OCI-LY3 (cell line): ENCODE results near the gene MIER2.

ENCODE experiments used
- H2AFZ ChIP-seq: fragments of 200-600, 300-600 bp; shearing (Covaris generic); 2 replicates; pipeline ENCODE4 v1.6.0; 2014; ENCODE audit warnings: antibody characterized with exemption, low read depth, low read length
- H3K27ac ChIP-seq: fragments of 200-600, 300-600 bp; sonication (generic); 2 replicates; pipeline ENCODE4 v1.5.1; 2014; ENCODE audit warnings: mild to moderate bottlenecking, low read length, moderate library complexity, mixed read lengths
- H3K27me3 ChIP-seq: fragments of 200-600, 300-600 bp; sonication (generic); 2 replicates; pipeline ENCODE4 v1.6.1; 2014; ENCODE audit warnings: low read depth, low read length, mixed read lengths
- H3K36me3 ChIP-seq: fragments of 200-600, 300-600 bp; sonication (generic); replicated peaks from 2 replicates; pipeline ENCODE3; 2014; ENCODE audit warnings: low read depth, low read length, mixed read lengths
- H3K4me1 ChIP-seq: fragments of 300-600, 200-600 bp; sonication (generic); 2 replicates; pipeline ENCODE4 v1.6.1; 2014; ENCODE audit warnings: low read length, mixed read lengths
- H3K4me2 ChIP-seq: fragments of 200-600, 300-600 bp; sonication (generic); 2 replicates; pipeline ENCODE4 v1.6.1; 2014; ENCODE audit warnings: low read length, mixed read lengths
- H3K4me3 ChIP-seq: fragments of 300-600, 200-600 bp; sonication (generic); 2 replicates; pipeline ENCODE4 v1.5.1; 2014; ENCODE audit warnings: antibody characterized with exemption, mild to moderate bottlenecking, low read length, moderate library complexity
- H3K79me2 ChIP-seq: fragments of 300-600, 200-600 bp; shearing (Covaris generic); 2 replicates; pipeline ENCODE4 v1.6.1; 2014; ENCODE audit warnings: mild to moderate bottlenecking, low read length, mixed read lengths
- H3K9ac ChIP-seq: fragments of 300-600, 200-600 bp; shearing (Covaris generic); 2 replicates; pipeline ENCODE4 v1.6.0; 2014; ENCODE audit warnings: mild to moderate bottlenecking, low read length, moderate library complexity
- H3K9me3 ChIP-seq: fragments of 200-600, 300-600 bp; shearing (Covaris generic); 2 replicates; pipeline ENCODE4 v1.6.1; 2014; ENCODE audit warnings: low read length, mixed read lengths; ENCODE audit not compliant: insufficient read depth
- H4K20me1 ChIP-seq: fragments of 200-600, 300-600 bp; sonication (generic); 2 replicates; pipeline ENCODE4 v1.6.1; 2016; ENCODE audit warnings: low read length, mixed read lengths; ENCODE audit not compliant: insufficient read depth
- CTCF ChIP-seq: fragments of 200-600, 300-600 bp; sonication (generic); IDR thresholded peaks from 2 replicates; pipeline ENCODE4 v1.5.1; 2014; ENCODE audit warnings: antibody characterized with exemption, low read length, low read depth
- EZH2phosphoT487 ChIP-seq: fragments of 200-600 bp; shearing (Covaris generic); IDR thresholded peaks from 2 replicates; pipeline ENCODE4 v1.6.1; 2018; ENCODE audit warnings: antibody characterized with exemption, mixed run types, low read depth

Gene MIER2

GRCh38 chr19:277131-277530 is 67.5 kb downstream of the MIER2 start:
- no peak overlapping the region for H2AFZ ChIP-seq
- H3K27me3 ChIP-seq = peaks cover 3% of the 10 kb centered on the region; the same call in 1 of the 2 replicates
- no peaks in the 10 kb centered on the region for H3K79me2 ChIP-seq
- no peak overlapping the region for H3K4me2 ChIP-seq
- H3K4me1 ChIP-seq = no peaks in the 10 kb centered on the region
- H3K9ac ChIP-seq = no peak overlapping the region
- no peaks in the 10 kb centered on the region for H3K36me3 ChIP-seq
- TF ChIP-seq EZH2phosphoT487 (no peak), CTCF (no peak)
- no peaks in the 10 kb centered on the region for H3K9me3 ChIP-seq
- no peak overlapping the region for H3K27ac ChIP-seq
- H4K20me1 ChIP-seq = no peaks in the 10 kb centered on the region
- no peak overlapping the region for H3K4me3 ChIP-seq

GRCh38 chr19:275958-276646 is 68.5 kb downstream of the MIER2 start:
- Histone ChIP-seq H3K4me3 (no peak overlapping the region), H3K27me3 (peaks cover 3% of the 10 kb centered on the region; the same call in 1 of the 2 replicates), H3K9me3 (no peaks in the 10 kb centered on the region), H3K27ac (no peak overlapping the region), H2AFZ (no peak overlapping the region), H3K36me3 (no peaks in the 10 kb centered on the region), H3K4me2 (no peak overlapping the region), H4K20me1 (no peaks in the 10 kb centered on the region), H3K79me2 (no peaks in the 10 kb centered on the region), H3K9ac (no peak overlapping the region), H3K4me1 (no peaks in the 10 kb centered on the region)
- TF ChIP-seq EZH2phosphoT487 (no peak), CTCF (no peak)

- no peak overlapping the region for H3K4me3 ChIP-seq
- H3K79me2 ChIP-seq = no peaks in the 10 kb centered on the region
- H4K20me1 ChIP-seq = no peaks in the 10 kb centered on the region
- H3K27me3 ChIP-seq = peaks cover 3% of the 10 kb centered on the region; the same call in 1 of the 2 replicates
- no peak overlapping the region for H3K4me2 ChIP-seq
- no peaks in the 10 kb centered on the region for H3K4me1 ChIP-seq
- H3K36me3 ChIP-seq = no peaks in the 10 kb centered on the region
- no peak overlapping the region for H2AFZ ChIP-seq
- no peak overlapping the region for H3K9ac ChIP-seq
- H3K27ac ChIP-seq = no peak overlapping the region
- H3K9me3 ChIP-seq = no peaks in the 10 kb centered on the region
- TF ChIP-seq CTCF = no peak
Observed at GRCh38 chr19:275000-275399, 69.6 kb downstream of the MIER2 start.

GRCh38 chr19:273393-273792 is 71.2 kb downstream of the MIER2 start:
- H3K4me2 ChIP-seq = no peak overlapping the region
- no peak overlapping the region for H3K4me3 ChIP-seq
- H4K20me1 ChIP-seq = no peaks in the 10 kb centered on the region
- TF ChIP-seq CTCF (no peak), EZH2phosphoT487 (no peak)
- no peaks in the 10 kb centered on the region for H3K36me3 ChIP-seq
- no peaks in the 10 kb centered on the region for H3K9me3 ChIP-seq
- H3K9ac ChIP-seq = no peak overlapping the region
- no peak overlapping the region for H3K27ac ChIP-seq
- H2AFZ ChIP-seq = no peak overlapping the region
- no peaks in the 10 kb centered on the region for H3K79me2 ChIP-seq
- H3K27me3 ChIP-seq = no peaks in the 10 kb centered on the region; the same call in 1 of the 2 replicates
- H3K4me1 ChIP-seq = no peaks in the 10 kb centered on the region
